Panc1 (cell line): ENCODE results near the gene ASF1A. TPM values are rescaled to one million over a fixed set of nuclear protein-coding genes. Genes with fewer than 3 reads are reported as not detected.
A peak's percentile ranks its signal among the peaks of the same experiment; 100 is the strongest.

Experiments used
- ATAC-seq: fragments of 200-7000 bp; cut with Tn5 transposase; 2 replicates; pipeline ENCODE4 v1.9.1; 2020; ENCODE audit warnings: mild to moderate bottlenecking, moderate library complexity
- BruUV-seq: library from RNA; stranded (reverse); fragments of 400-500 nt; replicated peaks from 2 replicates; lab custom pipeline; 2021; lab: Mats Ljungman, UMichigan
- CTCF ChIA-PET: fragments of 300-600 bp; sonication (Branson Sonifier 250); formaldehyde crosslinking; loops from one replicate; lab custom pipeline; 2022; ENCODE audit warnings: antibody characterized with exemption; lab: Charles Lee
- POLR2A ChIA-PET: fragments of 300-600 bp; sonication (Branson Sonifier 250); formaldehyde crosslinking; loops from one replicate; lab custom pipeline; 2022; ENCODE audit warnings: antibody characterized with exemption; lab: Charles Lee
- DNase-seq: peaks from one replicate; pipeline ENCODE4 v3.0.0-alpha.2; 2010; ENCODE audit warnings: low read depth, low spot score
- H3K27ac ChIP-seq: 2 replicates; pipeline ENCODE4 v1.5.1; 2011; ENCODE audit warnings: mild to moderate bottlenecking, low read length, inconsistent platforms
- H3K27me3 ChIP-seq: fragments of 200-500 bp; sonication (Bioruptor generic); 2 replicates; pipeline ENCODE4 v1.6.0; 2014; ENCODE audit warnings: low read length, inconsistent platforms; ENCODE audit not compliant: control insufficient read depth, insufficient read depth
- H3K36me3 ChIP-seq: fragments of 200-500 bp; sonication (Bioruptor generic); 2 replicates; pipeline ENCODE4 v1.5.1; 2014; ENCODE audit warnings: inconsistent platforms, mild to moderate bottlenecking, low read length, moderate library complexity; ENCODE audit not compliant: control insufficient read depth, insufficient read depth
- H3K4me1 ChIP-seq: 2 replicates; pipeline ENCODE4 v1.5.1; 2011; ENCODE audit warnings: inconsistent platforms, mild to moderate bottlenecking, low read length, moderate library complexity; ENCODE audit not compliant: control insufficient read depth, insufficient read depth
- H3K4me3 ChIP-seq, 2 experiments: 2 replicates each; pipeline ENCODE4 v1.5.1; 2011 to 2012; ENCODE audit warnings: low read depth in 2 of 2, low read length in 2 of 2, mild to moderate bottlenecking in 2 of 2, inconsistent platforms in 1 of 2, moderate library complexity in 1 of 2
- H3K9me3 ChIP-seq: fragments of 200-500 bp; sonication (Bioruptor generic); 2 replicates; pipeline ENCODE4 v1.5.1; 2014; ENCODE audit warnings: low read depth, mild to moderate bottlenecking, inconsistent platforms, low read length, moderate library complexity; ENCODE audit not compliant: control insufficient read depth, insufficient read depth
- CTCF ChIP-seq: fragments of 450-650 bp; IDR thresholded peaks from 2 replicates; pipeline ENCODE4 v1.5.1; 2017; ENCODE audit warnings: mild to moderate bottlenecking
- POLR2AphosphoS5 ChIP-seq: IDR thresholded peaks from 2 replicates; pipeline ENCODE4 v1.6.1; 2012; ENCODE audit warnings: mild to moderate bottlenecking, low read depth, low read length, moderate library complexity
- REST ChIP-seq, 2 experiments: IDR thresholded peaks; 2 replicates each; pipeline ENCODE4 v1.6.1; 2011 to 2012; ENCODE audit warnings: low read depth in 2 of 2, control low read depth in 1 of 2, low read length in 1 of 2, mild to moderate bottlenecking in 1 of 2, moderate library complexity in 1 of 2; ENCODE audit not compliant: insufficient read depth in 1 of 2
- SIN3A ChIP-seq: IDR thresholded peaks from 2 replicates; pipeline ENCODE4 v1.6.1; 2012; ENCODE audit warnings: low read depth, mild to moderate bottlenecking, low read length, moderate library complexity, borderline replicate concordance; ENCODE audit not compliant: insufficient read depth
- TCF7L2 ChIP-seq: IDR thresholded peaks from 2 replicates; pipeline ENCODE4 v1.6.1; 2011; ENCODE audit warnings: mild to moderate bottlenecking, low read depth, low read length, inconsistent platforms
- in situ Hi-C: cut with HindIII; loops from 2 replicates; pipeline ENCODE4 v1.10.0; 2016; ENCODE audit warnings: low sequenced_read_pairs, low pct_unique_long_range_greater_than_20kb
- intact Hi-C: fragments of 100-400 bp; cut with micrococcal nuclease; formaldehyde crosslinking; loops from one replicate; pipeline ENCODE4 v1.10.0; 2022; ENCODE audit not compliant: unreplicated experiment
- total RNA-seq: library from RNA; stranded (reverse); gene quantifications from one replicate; pipeline ENCODE4 v1.2.1, GENCODE V29; 2021; ENCODE audit not compliant: unreplicated experiment

The ASF1A gene
- total RNA-seq, 1 experiment from 2014 or later: 28.5 TPM

GRCh38 chr6:118895859-118896258 lies 1.9 kb downstream of the ASF1A start:
- intact Hi-C loops: loop anchor here (5.0 kb wide), 1 partner anchor 244 kb away; the partner anchor contains the start of gene CEP85L
- Histone ChIP-seq H3K4me1 (peaks cover 42% of the 10 kb centered on the region), H3K36me3 (peaks cover 10% of the 10 kb centered on the region; the same call in 1 of the 2 replicates), H3K4me3 (peak overlapping the region; percentile 91 to 98; a peak in 3 of 4 replicates), H3K27me3 (no peaks in the 10 kb centered on the region), H3K9me3 (no peaks in the 10 kb centered on the region), H3K27ac (peak overlapping the region; percentile 90)
- in situ Hi-C loops: no loop called here
- DNase-seq: no peak
- POLR2A ChIA-PET: interaction anchor here (0.6 to 0.7 kb wide), 3 partner anchors 20 to 217 kb away, joined by 3 to 4 read pairs (median 3); no protein-coding TSS in a partner anchor
- ATAC-seq: no peak
- TF ChIP-seq REST (IDR thresholded peaks at IDR 0.05; ENCODE audit: insufficient read depth in 1 of 2, low read depth in 2 of 2, low read length in 1 of 2) (no peak), SIN3A (no peak), POLR2AphosphoS5 (no peak), TCF7L2 (no peak), CTCF (no peak)
- BruUV-seq: no TSS peak
- CTCF ChIA-PET: interaction anchor here (0.7 kb wide), 1 partner anchor 609 kb away, joined by 3 read pairs; no protein-coding TSS in a partner anchor

- ATAC-seq: no peak
- TF ChIP-seq SIN3A (no peak), POLR2AphosphoS5 (no peak), TCF7L2 (no peak), REST (IDR thresholded peaks at IDR 0.05; ENCODE audit: insufficient read depth in 1 of 2, low read depth in 2 of 2, low read length in 1 of 2) (no peak), CTCF (peak; percentile 71)
- Histone ChIP-seq H3K27ac (peak overlapping the region; percentile 90), H3K9me3 (no peaks in the 10 kb centered on the region), H3K4me1 (peaks cover 36% of the 10 kb centered on the region), H3K4me3 (peak overlapping the region; percentile 91 to 98; a peak in 3 of 4 replicates), H3K36me3 (peaks cover 11% of the 10 kb centered on the region; the same call in 1 of the 2 replicates), H3K27me3 (no peaks in the 10 kb centered on the region)
- TSS peak; percentile 56 for BruUV-seq
- POLR2A ChIA-PET: interaction anchor here (0.6 to 0.7 kb wide), 2 partner anchors 20 to 217 kb away, joined by 3 to 4 read pairs; no protein-coding TSS in a partner anchor
- in situ Hi-C loops: no loop called here
- CTCF ChIA-PET: interaction anchor here (0.7 to 1.1 kb wide), 3 partner anchors 116 to 609 kb away, joined by 3 to 5 read pairs (median 5); no protein-coding TSS in a partner anchor
- peak; percentile 81 for DNase-seq
- intact Hi-C loops: loop anchor here (5.0 kb wide), 1 partner anchor 244 kb away; the partner anchor contains the start of gene CEP85L
Measured at GRCh38 chr6:118896339-118897136, 2.6 kb downstream of the ASF1A start.
